HEK293T (cell line): ENCODE data around the gene PCDHB14.

Experiments used
- BHLHE40 ChIP-seq: fragments of 450-650 bp; IDR thresholded peaks from 2 replicates; pipeline ENCODE4 v1.6.1; 2016; ENCODE audit warnings: mild to moderate bottlenecking, moderate library complexity, borderline replicate concordance
- FOXA1 ChIP-seq: fragments of 450-650 bp; IDR thresholded peaks from 2 replicates; pipeline ENCODE4 v1.6.1; 2016; ENCODE audit warnings: mild to moderate bottlenecking
- FOXK2 ChIP-seq: fragments of 450-650 bp; IDR thresholded peaks from 2 replicates; pipeline ENCODE4 v1.6.1; 2016; ENCODE audit warnings: mild to moderate bottlenecking
- FOXM1 ChIP-seq: fragments of 450-650 bp; IDR thresholded peaks from 2 replicates; pipeline ENCODE4 v1.6.1; 2017; ENCODE audit warnings: mild to moderate bottlenecking, borderline replicate concordance
- L3MBTL2 ChIP-seq: fragments of 450-650 bp; conservative IDR thresholded peaks from 2 replicates; pipeline ENCODE4 v1.6.1; 2016; ENCODE audit warnings: mild to moderate bottlenecking
- NFRKB ChIP-seq: fragments of 450-650 bp; IDR thresholded peaks from 2 replicates; pipeline ENCODE4 v1.6.1; 2016; ENCODE audit warnings: mild to moderate bottlenecking, moderate library complexity
- SP1 ChIP-seq: fragments of 450-650 bp; IDR thresholded peaks from 2 replicates; pipeline ENCODE4 v1.6.1; 2017
- SUZ12 ChIP-seq: fragments of 450-650 bp; IDR thresholded peaks from 2 replicates; pipeline ENCODE4 v1.6.1; 2016; ENCODE audit warnings: mild to moderate bottlenecking
- TARDBP ChIP-seq: fragments of 450-650 bp; IDR thresholded peaks from 2 replicates; pipeline ENCODE4 v1.6.1; 2016
- ZNF384 ChIP-seq: fragments of 450-650 bp; IDR thresholded peaks from 2 replicates; pipeline ENCODE4 v1.6.1; 2016
- TF ChIP-seq, protein P1 (sequence below): fragments of 450-650 bp; IDR thresholded peaks from 2 replicates; pipeline ENCODE4 v1.6.1; 2016

DNA sequence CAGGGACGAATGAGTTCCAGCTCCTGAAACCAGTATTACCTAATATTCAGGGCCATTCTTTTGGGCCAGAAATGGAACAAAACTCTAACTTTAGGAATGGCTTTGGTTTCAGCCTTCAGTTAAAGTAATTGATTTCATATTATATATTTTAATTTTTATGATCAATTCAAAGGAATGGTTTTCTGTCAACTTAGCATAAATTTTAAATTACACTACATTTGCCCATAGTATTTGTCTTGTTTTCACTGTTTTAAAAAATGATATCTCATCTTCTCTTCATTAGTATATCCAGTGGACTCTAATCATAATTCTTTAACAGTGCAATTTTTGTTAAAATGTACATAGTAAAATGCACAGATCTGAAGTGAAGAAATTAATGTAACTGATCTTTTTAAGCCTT is 42.8 kb upstream of the PCDHB14 start:
- TF ChIP-seq SUZ12 = no peak
- TF ChIP-seq, protein P1, sequence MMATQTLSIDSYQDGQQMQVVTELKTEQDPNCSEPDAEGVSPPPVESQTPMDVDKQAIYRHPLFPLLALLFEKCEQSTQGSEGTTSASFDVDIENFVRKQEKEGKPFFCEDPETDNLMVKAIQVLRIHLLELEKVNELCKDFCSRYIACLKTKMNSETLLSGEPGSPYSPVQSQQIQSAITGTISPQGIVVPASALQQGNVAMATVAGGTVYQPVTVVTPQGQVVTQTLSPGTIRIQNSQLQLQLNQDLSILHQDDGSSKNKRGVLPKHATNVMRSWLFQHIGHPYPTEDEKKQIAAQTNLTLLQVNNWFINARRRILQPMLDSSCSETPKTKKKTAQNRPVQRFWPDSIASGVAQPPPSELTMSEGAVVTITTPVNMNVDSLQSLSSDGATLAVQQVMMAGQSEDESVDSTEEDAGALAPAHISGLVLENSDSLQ = no peak
- TF ChIP-seq L3MBTL2 = no peak
- TF ChIP-seq NFRKB = no peak
- TF ChIP-seq SP1 = no peak
- TF ChIP-seq FOXK2 = no peak
- TF ChIP-seq FOXM1 = no peak
- no peak for TF ChIP-seq BHLHE40
- no peak for TF ChIP-seq TARDBP
- TF ChIP-seq FOXA1 = no peak
- TF ChIP-seq ZNF384 = no peak
